Gastroesophageal sphincter (tissue), 4 donors: ENCODE data around the gene CADPS2. TPM values are rescaled to one million over a fixed set of nuclear protein-coding genes. Genes with fewer than 3 reads are reported as not detected.

Experiments used
- ATAC-seq: fragments of 150-250 bp; one replicate; pipeline ENCODE4 v1.9.1; 2016; ENCODE audit warnings: mild to moderate bottlenecking, moderate library complexity
- H3K27ac ChIP-seq, 4 donors: fragments of 200-600 bp; sonication (generic) in 3 of 4; 1 replicate in 3 of 4; 2 replicates in 1 of 4; pipeline ENCODE4 v1.5.1; 2016 to 2019
- H3K27me3 ChIP-seq: fragments of 200-600 bp; sonication (generic); one replicate; pipeline ENCODE4 v1.5.1; 2019
- H3K36me3 ChIP-seq, 2 donors: fragments of 200-600 bp; sonication (generic); one replicate each; pipeline ENCODE4 v1.5.1; 2019; ENCODE audit warnings: control low read depth in 1 of 2
- H3K4me1 ChIP-seq, 3 donors: fragments of 200-600 bp; sonication (generic); 1 replicate in 2 of 3; 2 replicates in 1 of 3; pipeline ENCODE4 v1.5.1; 2016 to 2019; ENCODE audit warnings: control low read depth in 2 of 3
- H3K4me3 ChIP-seq, 2 donors: fragments of 200-600 bp; sonication (generic); one replicate each; pipeline ENCODE4 v1.5.1; 2019; ENCODE audit warnings: mild to moderate bottlenecking in 1 of 2, moderate library complexity in 1 of 2
- H3K9me3 ChIP-seq, 3 donors: fragments of 200-600 bp; sonication (generic); one replicate each; pipeline ENCODE4 v1.5.1; 2017 to 2019; ENCODE audit warnings: control low read depth in 2 of 3
- EP300 ChIP-seq: sonication (generic); formaldehyde crosslinking; IDR thresholded peaks from one replicate; pipeline ENCODE4 v1.6.1; 2017; ENCODE audit warnings: antibody characterized with exemption, mild to moderate bottlenecking
- POLR2A ChIP-seq, 2 donors: fragments of 450-650 bp; IDR thresholded peaks; one replicate each; pipeline ENCODE4 v1.6.1; 2017; ENCODE audit warnings: antibody characterized with exemption in 2 of 2, mild to moderate bottlenecking in 2 of 2, moderate library complexity in 1 of 2
- POLR2AphosphoS5 ChIP-seq: sonication (generic); formaldehyde crosslinking; IDR thresholded peaks from one replicate; pipeline ENCODE4 v1.6.1; 2017; ENCODE audit warnings: antibody characterized with exemption
- WGBS, 2 donors: methylation state at CpG; one replicate each; pipeline ENCODE4 v1.1.5; 2018; ENCODE audit warnings: low coverage in 1 of 2; 5-methylcytosine and 5-hydroxymethylcytosine counted together
- total RNA-seq, 4 donors: library from RNA; depleted of rRNA; stranded (reverse); fragments of >200 nt; gene quantifications; one replicate each; pipeline ENCODE4 v1.1.0, GENCODE V29; 2016
- TF ChIP-seq, protein P1 (sequence below), 4 experiments: fragments of 200-600 bp in 2 of 4; fragments of 450-650 bp in 2 of 4; sonication (generic) in 1 of 4; IDR thresholded peaks; one replicate each; pipeline ENCODE4 v1.5.1; 2017 to 2019; ENCODE audit warnings: antibody characterized with exemption in 4 of 4, mild to moderate bottlenecking in 2 of 4, moderate library complexity in 2 of 4

Gene CADPS2
- total RNA-seq, 4 donors from 2014 or later, result 20.3 to 205 (median 138) TPM

DNA sequence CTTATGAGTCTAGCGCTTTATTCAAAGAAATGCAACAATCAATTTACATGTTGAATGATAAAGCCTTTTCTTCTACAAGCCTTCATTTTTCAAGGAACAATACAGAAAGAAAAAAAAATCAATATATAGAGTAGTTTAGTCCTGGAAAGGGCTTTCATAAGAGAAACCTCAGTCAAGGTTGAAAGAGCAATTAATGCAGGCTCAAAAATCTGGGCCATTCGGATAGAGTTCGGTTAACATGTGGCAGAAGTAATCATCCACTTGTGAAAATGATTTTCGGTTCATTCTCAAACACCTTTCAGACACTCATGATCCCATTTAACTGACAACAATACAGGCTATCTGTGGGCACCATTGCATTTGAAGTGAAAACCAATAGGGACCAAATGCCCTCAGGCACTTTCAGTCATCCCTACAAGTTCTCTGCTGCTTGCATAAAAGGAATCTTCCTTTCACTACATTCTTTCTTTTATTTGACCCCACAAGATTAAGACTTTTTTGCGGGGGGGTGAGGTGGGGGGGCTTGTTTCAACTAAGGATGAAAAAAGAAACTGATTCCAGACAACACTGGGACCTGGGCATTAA is 365.2 kb downstream of the CADPS2 start:
- no peak for TF ChIP-seq POLR2A (IDR thresholded peaks at IDR 0.05)
- no peak for TF ChIP-seq POLR2AphosphoS5
- no peak for TF ChIP-seq EP300
- TF ChIP-seq, protein P1, sequence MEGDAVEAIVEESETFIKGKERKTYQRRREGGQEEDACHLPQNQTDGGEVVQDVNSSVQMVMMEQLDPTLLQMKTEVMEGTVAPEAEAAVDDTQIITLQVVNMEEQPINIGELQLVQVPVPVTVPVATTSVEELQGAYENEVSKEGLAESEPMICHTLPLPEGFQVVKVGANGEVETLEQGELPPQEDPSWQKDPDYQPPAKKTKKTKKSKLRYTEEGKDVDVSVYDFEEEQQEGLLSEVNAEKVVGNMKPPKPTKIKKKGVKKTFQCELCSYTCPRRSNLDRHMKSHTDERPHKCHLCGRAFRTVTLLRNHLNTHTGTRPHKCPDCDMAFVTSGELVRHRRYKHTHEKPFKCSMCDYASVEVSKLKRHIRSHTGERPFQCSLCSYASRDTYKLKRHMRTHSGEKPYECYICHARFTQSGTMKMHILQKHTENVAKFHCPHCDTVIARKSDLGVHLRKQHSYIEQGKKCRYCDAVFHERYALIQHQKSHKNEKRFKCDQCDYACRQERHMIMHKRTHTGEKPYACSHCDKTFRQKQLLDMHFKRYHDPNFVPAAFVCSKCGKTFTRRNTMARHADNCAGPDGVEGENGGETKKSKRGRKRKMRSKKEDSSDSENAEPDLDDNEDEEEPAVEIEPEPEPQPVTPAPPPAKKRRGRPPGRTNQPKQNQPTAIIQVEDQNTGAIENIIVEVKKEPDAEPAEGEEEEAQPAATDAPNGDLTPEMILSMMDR (IDR thresholded peaks at IDR 0.05), result no peak
- no peak overlapping the region for H3K4me3 ChIP-seq
- no peaks in the 10 kb centered on the region for H3K36me3 ChIP-seq
- H3K9me3 ChIP-seq, result no peaks in the 10 kb centered on the region
- H3K27me3 ChIP-seq, result no peaks in the 10 kb centered on the region
- no peak for ATAC-seq
- no peak overlapping the region for H3K27ac ChIP-seq
- WGBS, 2 donors, result 71 to 73% methylated on average over 5 of the region's 5 CpGs
- no peaks in the 10 kb centered on the region for H3K4me1 ChIP-seq

DNA sequence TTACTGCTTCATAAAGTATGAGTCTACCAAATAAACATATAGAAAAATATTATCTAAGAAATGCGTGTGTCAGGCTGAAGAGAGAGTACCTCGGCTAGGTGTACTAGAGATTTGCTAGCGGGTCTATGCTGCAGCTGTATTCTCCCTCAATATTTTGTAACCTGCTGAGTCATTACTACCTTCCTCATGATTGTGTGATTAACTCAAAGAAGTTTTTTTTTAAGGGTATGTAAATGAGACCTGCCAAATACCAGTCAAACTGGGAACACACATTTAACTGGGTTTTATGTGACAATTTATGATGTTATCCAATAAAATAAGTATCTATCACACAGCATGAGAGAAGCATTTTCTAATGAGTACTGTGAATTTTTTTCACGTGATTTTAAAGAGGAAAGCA is 367.8 kb downstream of the CADPS2 start:
- no peak overlapping the region for H3K4me3 ChIP-seq
- H3K27ac ChIP-seq, result no peak overlapping the region
- no peak for ATAC-seq
- H3K36me3 ChIP-seq, result no peaks in the 10 kb centered on the region
- H3K4me1 ChIP-seq, result no peaks in the 10 kb centered on the region
- H3K27me3 ChIP-seq, result no peaks in the 10 kb centered on the region
- TF ChIP-seq EP300 (no peak), POLR2AphosphoS5 (no peak), POLR2A (IDR thresholded peaks at IDR 0.05) (no peak)
- TF ChIP-seq, protein P1 (IDR thresholded peaks at IDR 0.05), result no peak
- WGBS, 2 donors, result 95 to 100% methylated on average over 2 to 4 of the region's 4 CpGs
- H3K9me3 ChIP-seq, result no peaks in the 10 kb centered on the region

- no peaks in the 10 kb centered on the region for H3K27me3 ChIP-seq
- no peak overlapping the region for H3K4me3 ChIP-seq
- no peak for ATAC-seq
- no peaks in the 10 kb centered on the region for H3K36me3 ChIP-seq
- no peaks in the 10 kb centered on the region for H3K4me1 ChIP-seq
- H3K9me3 ChIP-seq, result no peaks in the 10 kb centered on the region
- TF ChIP-seq, protein P1 (IDR thresholded peaks at IDR 0.05), result no peak
- TF ChIP-seq POLR2AphosphoS5 (no peak), POLR2A (IDR thresholded peaks at IDR 0.05) (no peak), EP300 (no peak)
- 42 to 100% methylated on average over 1 of the region's 1 CpG for WGBS, 2 donors
- no peak overlapping the region for H3K27ac ChIP-seq
These were observed 368.7 kb downstream of the CADPS2 start for GRCh38 chr7:122517576-122517975.

GRCh38 chr7:122515404-122515803 is 370.9 kb downstream of the CADPS2 start:
- H3K27ac ChIP-seq, result no peak overlapping the region
- no peaks in the 10 kb centered on the region for H3K36me3 ChIP-seq
- no peaks in the 10 kb centered on the region for H3K27me3 ChIP-seq
- no peak for ATAC-seq
- H3K4me1 ChIP-seq, result no peaks in the 10 kb centered on the region
- no peak for TF ChIP-seq EP300
- no peak for TF ChIP-seq POLR2AphosphoS5
- no peaks in the 10 kb centered on the region for H3K9me3 ChIP-seq
- no peak overlapping the region for H3K4me3 ChIP-seq
- 60 to 67% methylated on average over 1 of the region's 1 CpG for WGBS, 2 donors

DNA sequence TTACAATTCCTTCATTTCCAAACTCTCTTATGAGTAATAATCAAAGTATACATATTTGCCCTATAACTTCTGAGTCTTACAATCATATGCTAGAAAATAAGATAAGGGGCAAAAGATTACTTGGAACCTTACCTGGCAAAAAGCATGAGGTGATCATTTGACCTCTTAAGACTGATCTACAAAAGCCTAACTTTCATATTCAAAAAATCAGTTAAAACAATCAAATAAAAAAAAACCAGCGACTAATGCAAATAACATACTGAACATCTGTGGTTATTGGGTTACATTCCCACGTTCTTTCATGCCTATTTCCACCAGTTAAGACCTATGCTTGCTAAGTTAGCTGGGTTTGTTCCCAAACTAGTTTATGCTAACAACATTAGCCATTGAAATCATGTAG is 375.0 kb downstream of the CADPS2 start:
- no peaks in the 10 kb centered on the region for H3K36me3 ChIP-seq
- no peak for ATAC-seq
- H3K27me3 ChIP-seq, result no peaks in the 10 kb centered on the region
- H3K9me3 ChIP-seq, result no peaks in the 10 kb centered on the region
- WGBS, 2 donors, result 82 to 87% methylated on average over 2 of the region's 2 CpGs
- TF ChIP-seq EP300, result no peak
- no peak for TF ChIP-seq POLR2A (IDR thresholded peaks at IDR 0.05)
- no peak for TF ChIP-seq POLR2AphosphoS5
- TF ChIP-seq, protein P1 (IDR thresholded peaks at IDR 0.05), result no peak
- H3K4me3 ChIP-seq, result no peak overlapping the region
- no peaks in the 10 kb centered on the region for H3K4me1 ChIP-seq
- H3K27ac ChIP-seq, result no peak overlapping the region
